GM12878 (cell line): ENCODE measurements around the gene FADS1.

ENCODE experiments used
- EGR1 ChIP-seq, 2 experiments: IDR thresholded peaks; 1 replicate in 1 of 2; 2 replicates in 1 of 2; pipeline ENCODE4 v1.6.1; 2011 to 2012; ENCODE audit warnings: low read depth in 2 of 2, low read length in 2 of 2, borderline replicate concordance in 1 of 2, mild to moderate bottlenecking in 1 of 2, moderate library complexity in 1 of 2
- FOS ChIP-seq: IDR thresholded peaks from 3 replicates; pipeline ENCODE4 v1.6.1; 2011; ENCODE audit warnings: borderline replicate concordance; ENCODE audit not compliant: insufficient read length; ENCODE audit errors: extremely low read depth
- FOXM1 ChIP-seq: IDR thresholded peaks from 2 replicates; pipeline ENCODE4 v1.6.1; 2012; ENCODE audit warnings: low read depth, mild to moderate bottlenecking, inconsistent platforms, low read length, moderate library complexity
- JUND ChIP-seq: IDR thresholded peaks from 2 replicates; pipeline ENCODE4 v1.6.1; 2012; ENCODE audit warnings: low read depth, mild to moderate bottlenecking, low read length, improper control_type of control experiment, moderate library complexity
- MYB ChIP-seq: fragments of 150-350 bp; IDR thresholded peaks from 2 replicates; pipeline ENCODE4 v1.6.1; 2014; ENCODE audit warnings: mild to moderate bottlenecking, low read depth, low read length, borderline replicate concordance

- TF ChIP-seq FOXM1 (no peak), MYB (no peak), JUND (no peak), FOS (no peak), EGR1 (IDR thresholded peaks at IDR 0.05; ENCODE audit: borderline replicate concordance in 1 of 2, low read depth in 2 of 2, low read length in 2 of 2) (no peak)
Observed at GRCh38 chr11:61756147-61756451, 60.7 kb downstream of the FADS1 start.
